AG09309 (cell line): ENCODE results near the gene DNAH17.

Experiments used
- DNase-seq: peaks from one replicate; pipeline ENCODE4 v3.0.0-alpha.2; 2010; ENCODE audit warnings: low read depth
- H3K4me3 ChIP-seq: 2 replicates; pipeline ENCODE4 v1.5.1; 2011; ENCODE audit warnings: mild to moderate bottlenecking, low read depth, low read length, moderate library complexity; ENCODE audit not compliant: control insufficient read depth
- TF ChIP-seq, protein P1 (sequence below): IDR thresholded peaks from 2 replicates; pipeline ENCODE4 v1.5.1; 2011; ENCODE audit warnings: mild to moderate bottlenecking, low read depth, low read length, inconsistent platforms; ENCODE audit not compliant: insufficient read depth, control insufficient read depth; ENCODE audit errors: missing control alignments

The DNAH17 gene

DNA sequence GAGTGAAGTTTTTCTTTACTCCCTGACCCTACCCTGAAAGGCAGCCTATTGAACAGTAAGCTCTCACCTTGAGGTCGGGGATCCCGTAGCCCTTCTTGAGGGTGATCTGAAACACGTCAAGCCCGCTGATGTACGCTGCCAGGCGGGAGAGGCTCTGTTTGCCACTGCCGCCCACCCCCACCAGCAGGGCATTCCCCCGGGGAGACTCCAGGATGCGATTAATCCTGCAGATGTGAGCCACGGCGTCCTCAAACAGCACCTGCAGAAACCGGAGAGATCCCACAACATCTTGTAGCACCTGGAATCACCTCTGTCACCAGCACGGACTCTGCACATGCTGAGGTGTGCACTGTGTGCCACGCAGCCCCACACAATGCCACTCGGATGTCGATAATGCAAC, 102.0 kb downstream of the DNAH17 start:
- TF ChIP-seq, protein P1, sequence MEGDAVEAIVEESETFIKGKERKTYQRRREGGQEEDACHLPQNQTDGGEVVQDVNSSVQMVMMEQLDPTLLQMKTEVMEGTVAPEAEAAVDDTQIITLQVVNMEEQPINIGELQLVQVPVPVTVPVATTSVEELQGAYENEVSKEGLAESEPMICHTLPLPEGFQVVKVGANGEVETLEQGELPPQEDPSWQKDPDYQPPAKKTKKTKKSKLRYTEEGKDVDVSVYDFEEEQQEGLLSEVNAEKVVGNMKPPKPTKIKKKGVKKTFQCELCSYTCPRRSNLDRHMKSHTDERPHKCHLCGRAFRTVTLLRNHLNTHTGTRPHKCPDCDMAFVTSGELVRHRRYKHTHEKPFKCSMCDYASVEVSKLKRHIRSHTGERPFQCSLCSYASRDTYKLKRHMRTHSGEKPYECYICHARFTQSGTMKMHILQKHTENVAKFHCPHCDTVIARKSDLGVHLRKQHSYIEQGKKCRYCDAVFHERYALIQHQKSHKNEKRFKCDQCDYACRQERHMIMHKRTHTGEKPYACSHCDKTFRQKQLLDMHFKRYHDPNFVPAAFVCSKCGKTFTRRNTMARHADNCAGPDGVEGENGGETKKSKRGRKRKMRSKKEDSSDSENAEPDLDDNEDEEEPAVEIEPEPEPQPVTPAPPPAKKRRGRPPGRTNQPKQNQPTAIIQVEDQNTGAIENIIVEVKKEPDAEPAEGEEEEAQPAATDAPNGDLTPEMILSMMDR: no peak
- no peak for DNase-seq
- H3K4me3 ChIP-seq: no peak overlapping the region

DNA sequence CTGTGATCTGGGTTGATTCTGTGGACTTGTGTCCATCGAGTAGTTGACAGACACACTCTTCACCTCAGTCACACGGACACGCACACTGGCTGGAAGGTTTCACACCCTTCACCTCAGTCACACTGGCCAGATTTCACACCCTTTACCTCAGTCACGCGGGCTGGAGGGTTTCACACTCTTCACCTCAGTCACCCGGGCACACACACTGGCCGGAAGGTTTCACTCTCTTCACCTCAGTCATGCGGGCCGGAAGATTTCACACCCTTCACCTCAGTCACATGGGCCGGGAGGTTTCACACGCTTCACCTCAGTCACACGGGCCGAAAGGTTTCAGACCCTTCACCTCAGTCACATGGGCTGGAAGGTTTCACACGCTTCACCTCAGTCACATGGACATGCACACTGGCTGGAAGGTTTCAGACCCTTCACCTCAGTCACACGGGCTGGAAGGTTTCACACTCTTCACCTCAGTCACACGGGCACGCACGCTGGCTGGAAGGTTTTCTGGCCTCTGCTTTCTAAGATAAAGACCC, 102.5 kb downstream of the DNAH17 start:
- DNase-seq: no peak
- TF ChIP-seq, protein P1: no peak
- no peak overlapping the region for H3K4me3 ChIP-seq

DNA sequence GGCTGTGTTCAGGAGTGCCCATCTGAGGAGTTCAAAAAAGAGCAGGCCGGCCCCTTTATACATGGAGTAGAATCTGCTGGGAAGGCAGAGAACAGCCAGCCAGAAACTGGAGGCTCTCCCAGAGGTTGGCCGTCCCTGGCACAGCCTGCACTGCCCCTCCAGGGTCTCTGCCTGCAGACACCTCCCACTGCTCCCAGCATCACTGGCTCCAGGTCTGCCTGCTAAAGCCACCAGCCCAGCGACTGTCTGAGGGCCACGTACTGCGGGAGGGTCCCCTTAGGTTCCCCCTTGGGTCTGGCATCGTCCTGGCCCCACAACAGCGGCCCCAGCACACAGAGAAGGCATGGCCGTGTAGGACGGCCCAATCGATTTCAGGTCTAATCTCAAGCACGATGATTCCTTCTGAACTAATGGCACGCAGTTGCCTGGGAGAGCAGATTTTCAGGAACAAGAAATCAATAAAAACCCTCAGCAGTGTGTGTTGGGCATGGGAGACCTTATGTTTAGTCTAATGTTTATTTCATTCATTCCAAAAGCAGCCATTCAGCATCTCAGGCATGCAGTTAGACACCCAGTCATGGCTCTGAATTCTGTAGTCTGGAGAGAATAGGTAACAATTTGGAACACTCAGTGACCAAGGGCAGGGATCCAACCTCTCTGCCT, 103.1 kb downstream of the DNAH17 start:
- DNase-seq: no peak
- TF ChIP-seq, protein P1: no peak
- no peak overlapping the region for H3K4me3 ChIP-seq

DNA sequence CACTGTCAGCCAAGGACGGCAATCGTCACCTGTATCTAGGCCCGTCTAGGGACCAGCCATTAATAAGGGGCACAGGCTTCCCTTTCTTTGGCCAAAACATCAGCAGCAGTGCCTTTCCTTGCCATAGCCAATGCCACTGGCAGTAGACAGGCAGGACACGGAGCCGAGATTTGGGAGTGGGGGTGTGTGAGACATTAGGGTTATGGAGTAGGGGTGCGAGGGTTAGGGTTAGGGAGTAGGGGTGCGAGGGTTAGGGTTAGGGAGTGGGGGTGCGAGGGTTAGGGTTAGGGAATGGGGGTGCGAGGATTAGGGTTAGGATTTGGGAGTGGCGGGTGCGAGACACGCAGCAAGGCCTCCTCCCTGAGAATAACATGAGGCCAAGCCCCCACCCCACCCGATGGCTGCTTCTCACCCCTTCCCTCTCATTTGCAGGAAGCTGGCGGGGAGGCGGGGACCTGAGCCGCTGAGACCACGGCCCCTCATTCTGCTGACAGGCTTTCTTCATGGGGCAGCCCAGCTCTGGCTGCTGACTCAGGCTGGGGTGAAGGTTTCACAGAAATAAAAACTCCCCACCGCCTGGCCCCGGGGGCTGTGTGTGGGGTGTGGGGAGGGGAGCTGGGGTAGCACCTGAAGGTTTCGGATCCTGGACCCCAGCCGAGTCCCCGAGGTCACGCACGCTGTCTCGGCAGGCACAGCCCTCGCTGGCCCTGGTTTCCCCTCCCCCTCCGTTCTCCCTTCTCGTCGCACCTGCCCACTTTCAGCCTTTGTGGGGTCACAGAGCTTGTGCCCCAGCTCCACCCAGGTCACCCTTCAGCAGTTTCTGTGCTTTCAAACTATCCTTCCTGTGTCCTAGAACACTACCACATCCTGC, 104.9 kb downstream of the DNAH17 start:
- TF ChIP-seq, protein P1: no peak
- H3K4me3 ChIP-seq: no peak overlapping the region
- no peak for DNase-seq

DNA sequence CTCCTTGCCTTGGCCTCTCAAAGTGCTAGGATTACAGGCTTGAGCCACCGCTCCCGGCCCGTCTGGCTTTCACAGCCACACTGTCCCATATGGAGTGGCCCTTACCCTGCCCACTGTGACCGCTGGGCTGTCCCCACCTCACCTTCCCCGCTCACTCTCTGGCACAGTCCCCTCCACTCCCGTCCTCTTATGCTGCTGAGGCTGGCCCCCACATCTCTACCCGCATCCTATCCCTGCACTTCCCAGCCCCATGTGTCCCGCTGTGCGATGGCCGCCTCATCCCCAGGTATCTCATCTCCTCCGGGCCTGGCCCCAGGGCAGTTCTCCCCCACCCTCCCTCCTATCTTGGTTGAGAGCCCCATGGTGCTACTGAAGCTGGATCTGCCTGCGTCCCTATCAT, 105.6 kb downstream of the DNAH17 start:
- DNase-seq: no peak
- TF ChIP-seq, protein P1: no peak
- H3K4me3 ChIP-seq: no peak overlapping the region

DNA sequence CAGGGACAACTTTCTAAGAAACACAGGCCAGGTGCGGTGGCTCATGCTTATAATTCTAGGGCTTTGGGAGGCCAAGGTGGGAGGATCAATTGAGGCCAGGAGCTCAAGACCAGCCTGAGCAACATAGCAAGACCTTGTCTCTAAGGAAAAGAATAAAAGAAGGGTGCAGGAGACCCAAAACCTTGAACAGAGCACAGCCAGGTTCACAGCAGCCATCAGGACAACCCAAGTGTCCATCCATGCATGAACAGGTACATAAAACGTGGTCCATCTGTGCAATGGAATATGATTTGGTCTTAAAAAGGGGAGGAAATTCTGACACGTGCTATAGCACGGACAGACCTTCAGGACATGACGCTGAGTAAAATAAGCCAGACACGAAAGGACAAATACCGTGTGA, 107.8 kb downstream of the DNAH17 start:
- DNase-seq: no peak
- TF ChIP-seq, protein P1: no peak
- H3K4me3 ChIP-seq: no peak overlapping the region
